ENCODE measurements around the gene P3H1.

- TF ChIP-seq CTCF (IDR thresholded peaks at IDR 0.05), result no peak
- no peak for TF ChIP-seq POLR2A (IDR thresholded peaks at IDR 0.05)
Observed at GRCh38 chr1:42783092-42783491, 16.3 kb upstream of the P3H1 start.

Measured in adrenal gland (tissue), 5 donors.